Activated CD8-positive, alpha-beta memory T cell treated with anti-CD3 and anti-CD28 coated beads for 24 hours (primary cell): Measurements from ENCODE around the gene ZCWPW1.
A peak's percentile ranks its signal among the peaks of the same experiment; 100 is the strongest.

Experiments used
- DNase-seq: peaks from one replicate; pipeline ENCODE4 v3.0.0-alpha.2; 2020

The ZCWPW1 gene, protein sequence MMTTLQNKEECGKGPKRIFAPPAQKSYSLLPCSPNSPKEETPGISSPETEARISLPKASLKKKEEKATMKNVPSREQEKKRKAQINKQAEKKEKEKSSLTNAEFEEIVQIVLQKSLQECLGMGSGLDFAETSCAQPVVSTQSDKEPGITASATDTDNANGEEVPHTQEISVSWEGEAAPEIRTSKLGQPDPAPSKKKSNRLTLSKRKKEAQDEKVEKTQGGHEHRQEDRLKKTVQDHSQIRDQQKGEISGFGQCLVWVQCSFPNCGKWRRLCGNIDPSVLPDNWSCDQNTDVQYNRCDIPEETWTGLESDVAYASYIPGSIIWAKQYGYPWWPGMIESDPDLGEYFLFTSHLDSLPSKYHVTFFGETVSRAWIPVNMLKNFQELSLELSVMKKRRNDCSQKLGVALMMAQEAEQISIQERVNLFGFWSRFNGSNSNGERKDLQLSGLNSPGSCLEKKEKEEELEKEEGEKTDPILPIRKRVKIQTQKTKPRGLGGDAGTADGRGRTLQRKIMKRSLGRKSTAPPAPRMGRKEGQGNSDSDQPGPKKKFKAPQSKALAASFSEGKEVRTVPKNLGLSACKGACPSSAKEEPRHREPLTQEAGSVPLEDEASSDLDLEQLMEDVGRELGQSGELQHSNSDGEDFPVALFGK

DNA sequence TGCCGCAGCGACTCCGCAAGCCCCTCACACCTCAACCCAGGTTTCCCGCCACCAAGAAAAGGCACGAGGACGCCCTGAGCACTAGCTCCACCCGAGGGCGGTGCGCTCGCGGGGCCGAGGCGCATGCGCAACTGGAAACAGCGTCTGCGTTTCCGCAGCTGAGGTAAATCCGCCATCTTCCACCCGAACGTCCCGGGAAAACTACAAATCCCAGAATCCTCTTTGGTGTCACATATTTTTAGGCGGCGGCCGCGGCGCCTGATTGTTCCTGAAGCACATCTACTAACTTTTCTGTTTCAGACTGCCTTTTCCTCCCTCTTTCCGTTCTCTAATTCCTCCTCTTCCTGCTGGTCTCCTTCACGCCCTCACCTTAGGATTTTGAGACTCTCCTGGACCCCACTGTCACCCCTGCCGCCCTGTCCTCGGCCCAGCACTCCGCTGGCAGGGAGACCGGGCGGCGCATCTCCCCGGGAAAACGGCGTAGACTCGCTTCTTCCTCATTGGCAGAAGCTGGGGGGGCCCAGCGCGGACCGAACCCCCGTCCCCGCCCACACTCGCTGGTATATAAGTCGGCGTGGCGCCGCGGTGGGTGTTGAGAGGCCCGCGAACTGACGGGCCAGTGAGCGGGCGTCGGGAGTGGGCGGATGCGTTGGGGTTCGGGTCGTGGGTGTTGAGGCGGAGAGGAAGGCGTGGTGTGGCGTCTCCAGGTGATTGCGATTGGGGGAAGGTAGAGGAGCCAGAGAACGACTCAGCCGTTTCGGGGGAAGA lies at the start of gene ZCWPW1:
Gene ZCWPW1, minus strand, starts transcription at position 505 of the 768 bp plus-strand sequence. CDS start 8,054 bp downstream, outside the sequence.
- DNase-seq, result peak; percentile 99

DNA sequence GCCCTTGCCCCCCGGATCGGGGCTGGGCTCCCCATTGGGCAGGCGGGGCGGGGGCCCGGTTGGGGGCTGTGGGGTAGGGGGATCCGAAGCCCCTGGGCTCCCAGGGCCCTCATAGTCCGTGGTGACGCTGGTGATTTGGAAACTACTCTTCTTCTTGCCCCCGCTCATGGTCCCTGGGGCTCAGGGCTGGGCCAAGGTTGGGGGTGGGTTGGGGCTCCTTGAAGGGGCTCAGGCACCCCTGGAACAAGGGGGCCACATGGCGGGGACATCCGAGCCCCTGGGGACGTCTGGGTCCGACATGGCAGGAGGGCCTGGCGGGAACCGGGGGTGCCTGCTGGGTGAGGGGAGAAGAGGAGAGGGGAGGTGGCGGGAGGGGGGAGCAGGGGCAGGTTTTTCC lies 49.4 kb upstream of the ZCWPW1 start:
- DNase-seq, result peak; percentile 72

DNA sequence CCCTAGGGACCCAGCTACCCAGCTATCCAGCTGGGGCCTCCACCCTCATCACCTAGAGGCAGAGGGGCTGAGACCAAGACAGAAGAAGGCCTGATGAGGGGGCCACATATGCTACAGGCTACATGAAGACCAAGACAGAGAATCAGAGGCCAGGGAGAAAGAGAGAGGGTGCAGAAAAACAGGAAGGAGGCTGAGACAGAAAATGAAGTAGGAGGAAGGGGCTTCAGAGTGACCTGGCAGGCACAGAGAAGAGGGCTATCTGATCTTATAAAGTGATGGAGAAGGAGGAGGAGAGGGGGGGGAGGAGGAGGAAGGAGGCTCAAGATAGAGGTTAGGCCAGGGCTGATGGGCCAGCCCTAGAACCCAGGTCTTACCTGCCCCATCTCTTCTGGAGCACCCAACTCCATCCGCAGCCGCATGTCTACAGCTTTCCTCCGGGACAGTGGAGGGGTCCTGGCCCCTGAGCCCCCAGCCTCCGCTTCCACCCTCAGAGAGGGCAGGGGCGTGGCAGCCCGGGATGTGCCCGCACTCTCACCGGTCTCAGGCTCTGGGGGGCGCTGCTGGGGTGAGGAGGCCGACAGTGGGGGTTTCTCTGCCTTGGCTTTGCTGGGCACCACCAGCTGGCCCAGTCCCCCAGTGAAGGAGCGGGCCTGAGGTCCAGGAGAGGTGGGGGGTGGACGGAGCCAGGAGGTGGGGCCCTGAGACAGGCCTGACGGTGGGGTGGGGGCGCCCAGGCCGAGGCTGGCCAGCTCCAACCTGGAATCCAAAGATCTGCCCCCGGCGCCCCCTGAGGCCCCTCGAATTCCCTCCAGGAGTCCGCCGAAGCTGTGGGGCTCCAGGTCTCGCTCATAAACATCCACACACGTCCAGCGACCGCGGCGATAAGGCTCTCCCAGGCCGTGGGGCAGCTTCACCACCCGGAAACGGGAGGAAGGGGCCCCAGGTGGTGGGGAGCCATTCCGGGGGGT lies 48.7 kb upstream of the ZCWPW1 start:
- peak; percentile 76 for DNase-seq

DNA sequence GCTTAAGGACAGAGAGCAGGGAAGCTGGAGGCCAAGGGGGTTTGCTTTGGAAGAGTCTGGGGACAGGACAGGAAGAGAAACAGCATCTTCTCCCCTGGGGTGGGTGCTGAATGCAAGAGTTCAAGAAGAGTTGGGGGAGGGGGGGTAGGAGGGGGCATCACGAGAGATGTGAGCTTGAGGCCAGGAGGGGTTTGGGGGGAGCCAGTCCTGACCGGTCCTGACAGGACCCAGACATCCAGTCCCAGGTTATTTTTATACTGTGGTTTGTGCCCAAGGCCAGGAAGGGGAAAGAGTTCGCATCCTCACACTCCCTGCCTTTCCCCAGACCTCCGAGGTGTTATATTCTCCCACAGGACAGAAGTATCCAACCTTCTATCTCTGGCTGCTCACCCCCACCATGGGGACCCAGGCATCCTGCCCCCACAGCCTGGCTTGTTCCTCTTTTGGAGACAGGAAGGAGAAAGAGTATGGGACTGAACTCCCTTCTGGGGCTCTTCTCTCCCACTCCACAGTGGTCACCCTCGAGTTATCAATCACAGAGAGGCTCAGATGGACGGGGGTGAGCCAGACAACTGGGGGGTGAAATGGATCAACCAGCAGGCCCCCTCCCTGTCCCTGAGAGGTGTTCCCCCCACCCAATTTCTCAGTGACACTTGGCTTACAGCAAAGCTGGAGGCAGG lies 47.7 kb upstream of the ZCWPW1 start:
- DNase-seq, result no peak

DNA sequence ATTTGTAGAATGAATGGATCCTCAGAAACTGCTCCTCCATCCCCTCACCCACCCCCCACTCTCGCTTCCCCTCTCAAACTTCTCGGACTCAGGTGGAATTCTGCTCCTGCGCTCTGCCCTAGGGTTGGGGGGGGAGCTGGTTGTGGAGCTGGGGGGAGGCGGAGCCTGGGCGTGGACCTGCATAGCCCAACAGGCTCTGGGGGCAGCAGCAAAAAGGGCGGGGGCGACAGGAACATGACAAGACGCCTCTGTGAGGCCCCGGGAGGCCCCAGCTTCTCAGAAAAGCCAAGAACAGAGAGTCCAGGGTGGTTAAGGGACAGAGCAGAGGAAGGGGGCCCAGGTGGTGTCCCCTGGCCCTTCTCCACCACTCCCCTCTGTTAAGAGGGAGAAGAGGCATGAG lies 47.0 kb upstream of the ZCWPW1 start:
- peak; percentile 70 for DNase-seq

DNA sequence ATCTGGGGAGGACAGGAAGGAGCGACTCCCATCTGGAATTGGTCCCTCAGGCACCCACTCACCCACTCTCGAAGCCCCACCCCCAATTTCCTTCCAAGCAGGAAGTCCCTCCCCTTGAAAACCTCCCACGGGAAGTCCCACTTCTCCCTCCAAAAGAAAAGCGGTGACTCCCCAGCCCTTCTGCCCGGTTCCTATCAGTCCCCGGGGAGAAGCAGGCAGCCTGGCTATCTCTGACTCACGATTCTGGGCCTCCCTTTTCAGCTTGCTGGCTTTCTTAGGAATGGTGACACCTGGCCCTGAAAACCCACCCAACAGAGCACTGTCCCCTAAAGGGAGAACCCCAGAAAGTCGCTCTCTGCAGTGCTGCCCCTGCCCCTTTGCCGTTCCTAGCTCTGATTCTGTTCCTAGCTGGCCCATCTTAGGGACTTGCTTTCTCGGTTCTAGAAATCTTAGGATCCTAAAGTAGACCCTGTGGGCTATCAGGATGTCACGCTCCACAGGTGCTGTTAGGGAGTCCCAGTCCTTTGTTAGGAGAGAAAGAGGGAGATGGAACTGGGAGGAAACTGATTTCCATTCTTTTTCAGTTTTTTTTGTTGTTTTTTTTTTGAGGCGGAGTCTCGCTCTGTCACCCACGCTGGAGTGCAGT lies 44.5 kb upstream of the ZCWPW1 start:
- DNase-seq, result no peak

DNA sequence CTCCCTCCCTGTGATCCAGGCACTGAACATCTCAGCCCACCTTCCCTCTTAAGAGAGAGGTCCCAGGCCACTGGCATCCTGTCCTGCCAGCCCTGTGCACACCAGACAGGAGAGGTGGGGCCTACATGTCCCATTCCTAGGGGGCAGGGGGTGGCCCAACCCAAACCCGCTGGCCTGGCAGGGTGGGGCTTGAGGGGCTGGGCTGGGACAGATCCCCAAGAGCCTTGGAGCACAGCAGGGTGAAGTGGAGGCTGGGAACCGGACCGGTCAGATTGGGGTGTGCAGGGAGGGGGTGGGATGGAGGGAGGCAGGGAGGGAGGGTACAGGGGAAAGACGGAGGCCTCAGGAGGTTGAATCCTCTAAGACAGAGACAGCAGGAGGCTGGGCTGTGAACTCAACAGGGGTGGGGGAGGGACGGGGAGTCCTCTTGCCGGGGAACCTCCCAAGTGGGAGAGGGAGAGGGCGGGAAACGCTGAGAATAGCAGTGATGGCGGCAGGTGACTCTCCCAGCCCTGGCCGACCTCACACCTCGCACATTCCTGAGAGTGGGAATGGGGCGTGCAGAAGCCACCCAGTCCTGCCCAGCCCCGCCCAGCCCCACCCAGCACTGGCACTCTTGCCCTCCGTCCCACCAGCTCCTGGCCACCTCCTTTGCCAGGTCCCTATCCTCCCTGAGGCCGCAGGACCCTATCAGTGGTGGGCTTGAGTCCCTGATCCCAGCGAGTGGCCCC lies 43.8 kb upstream of the ZCWPW1 start:
- no peak for DNase-seq

DNA sequence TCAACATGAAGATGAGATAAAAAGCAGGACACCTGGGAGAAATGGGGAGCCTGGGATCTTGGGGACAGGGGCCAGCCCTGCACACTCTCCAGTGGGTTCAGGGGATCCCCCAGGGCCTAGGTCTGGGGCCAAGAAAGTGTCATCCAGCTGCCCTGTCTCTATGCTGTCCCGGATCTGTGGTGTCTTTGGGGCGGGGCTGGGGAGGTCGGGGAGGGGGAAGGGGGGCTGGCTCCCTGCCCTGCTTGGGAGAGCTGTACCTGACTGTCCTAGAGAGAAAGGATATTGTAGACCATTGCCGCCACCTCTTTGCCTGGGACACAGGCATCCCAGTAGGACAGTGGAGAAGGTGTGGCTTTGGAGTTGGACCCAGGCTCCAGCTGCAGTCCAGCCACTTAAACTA lies 42.5 kb upstream of the ZCWPW1 start:
- no peak for DNase-seq

DNA sequence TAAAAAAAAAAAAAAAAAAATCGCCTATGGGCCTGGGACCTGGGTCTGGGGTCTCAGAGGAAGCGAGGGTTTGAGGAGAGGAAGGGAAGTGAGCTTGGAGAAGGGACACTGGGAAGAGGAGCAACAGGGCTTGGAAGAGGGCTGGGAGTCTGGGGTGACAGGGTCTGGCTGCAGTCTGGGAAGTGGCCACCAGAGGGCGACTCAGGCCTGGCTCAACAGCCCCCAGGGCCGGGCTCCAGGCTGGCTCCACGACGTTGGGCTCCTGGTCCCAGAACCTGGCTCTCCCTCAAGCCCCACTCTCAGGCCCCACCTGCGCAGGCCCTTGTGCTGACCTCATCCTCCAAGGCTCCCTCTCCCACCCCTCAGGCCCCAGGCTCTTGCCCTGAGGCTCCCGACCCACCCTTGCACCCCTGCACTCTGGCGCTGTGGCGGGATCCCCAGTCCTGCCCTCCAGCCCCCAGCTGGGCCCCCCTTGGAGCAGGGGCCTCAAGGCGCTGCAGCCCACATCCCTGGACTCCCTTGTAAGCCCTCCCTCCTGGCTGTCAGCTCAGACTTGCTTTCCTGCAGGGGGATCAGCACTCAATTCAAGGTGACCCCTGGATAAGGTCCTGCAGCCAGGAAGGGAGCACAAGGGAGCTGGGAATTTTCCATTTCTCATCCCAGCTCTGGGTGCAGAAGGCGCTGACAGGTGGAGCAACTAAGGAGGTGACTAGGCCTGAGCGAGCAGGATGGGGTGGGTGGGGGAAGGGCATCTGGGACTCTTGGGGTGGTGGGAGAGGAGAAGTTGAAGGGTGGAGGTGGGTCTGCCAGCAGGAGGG lies 40.9 kb upstream of the ZCWPW1 start:
- DNase-seq, result peak; percentile 96

DNA sequence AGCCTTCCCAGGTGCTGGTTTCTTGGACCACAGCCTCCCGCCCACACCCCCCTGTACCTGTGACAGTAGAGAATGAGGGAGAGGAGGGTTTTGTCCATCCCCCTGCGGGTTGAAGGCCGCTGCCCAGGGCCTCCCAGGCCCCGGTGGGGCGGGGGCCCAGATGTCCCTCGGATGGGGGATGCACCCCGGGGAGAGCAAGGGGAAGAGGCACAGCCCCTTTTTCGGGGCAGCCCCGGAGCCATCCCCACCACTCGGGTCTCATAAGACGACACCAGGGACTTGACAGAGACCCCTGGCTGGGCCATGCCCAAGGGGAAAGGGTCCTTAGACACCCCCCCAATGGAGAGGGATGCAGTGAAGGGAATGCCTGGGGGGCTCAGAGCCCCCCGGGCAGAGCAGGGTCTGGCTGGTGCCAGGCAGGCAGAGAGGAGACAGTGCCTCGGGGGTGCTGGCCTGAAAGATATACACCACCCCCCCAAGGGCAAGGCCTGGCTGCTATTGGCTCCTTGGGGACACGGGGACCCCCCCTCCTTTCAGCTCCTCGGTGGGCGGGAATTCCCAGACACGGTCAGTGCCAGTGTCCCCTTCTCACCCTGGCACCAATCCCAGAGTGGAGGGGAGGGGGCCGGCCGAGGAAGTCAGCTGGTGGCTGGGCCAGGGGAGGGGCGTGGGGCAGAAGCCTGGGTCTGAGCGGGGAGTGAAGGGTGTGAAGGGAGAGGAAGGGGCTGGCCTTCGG lies 39.3 kb upstream of the ZCWPW1 start:
- no peak for DNase-seq

DNA sequence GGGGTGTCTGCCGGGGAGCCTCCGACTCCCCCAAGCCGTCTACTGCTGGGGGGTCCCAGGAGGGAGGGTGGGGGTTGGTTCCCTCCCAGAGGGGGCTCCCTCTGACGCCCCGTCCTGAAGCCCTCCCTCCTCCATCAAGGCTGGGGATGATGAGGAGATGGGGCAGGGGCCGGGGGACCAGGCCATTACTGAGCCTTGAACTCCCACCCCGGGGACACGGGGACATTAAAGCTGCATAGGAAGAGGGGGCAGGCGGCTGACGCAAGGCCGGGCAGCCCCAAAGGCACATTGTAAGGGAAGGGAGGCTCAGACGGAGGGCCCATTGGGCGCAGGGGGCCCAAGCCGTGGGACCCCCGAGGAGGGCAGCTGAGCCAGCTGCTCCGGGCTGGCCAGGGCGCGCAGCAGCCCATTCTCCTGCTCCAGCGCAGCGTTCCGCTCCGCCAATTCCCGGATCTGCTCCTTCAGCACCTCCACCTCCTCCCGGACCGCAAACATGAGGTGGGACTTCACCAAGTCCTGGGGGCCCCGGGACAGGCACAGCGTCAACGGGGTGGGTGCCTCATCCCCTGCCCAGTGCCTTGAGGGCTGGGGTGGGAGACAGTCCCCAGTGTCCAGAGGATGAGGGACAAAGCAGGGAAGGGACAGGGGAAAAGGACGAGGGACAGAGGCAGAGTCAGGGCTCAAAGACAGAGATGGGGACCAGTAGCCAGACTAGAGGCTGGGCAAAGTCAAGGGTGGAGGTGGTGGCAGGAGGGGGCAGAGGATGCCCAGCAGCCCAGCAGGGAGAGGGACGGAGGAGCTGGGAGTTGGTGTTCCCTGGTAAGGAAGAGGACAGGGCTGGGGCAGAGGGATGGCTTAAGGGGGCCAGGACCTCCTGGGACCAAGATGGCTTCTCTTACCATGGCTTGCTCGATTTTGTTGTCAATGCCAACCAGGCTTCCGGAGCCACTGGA lies 38.4 kb upstream of the ZCWPW1 start:
- no peak for DNase-seq

DNA sequence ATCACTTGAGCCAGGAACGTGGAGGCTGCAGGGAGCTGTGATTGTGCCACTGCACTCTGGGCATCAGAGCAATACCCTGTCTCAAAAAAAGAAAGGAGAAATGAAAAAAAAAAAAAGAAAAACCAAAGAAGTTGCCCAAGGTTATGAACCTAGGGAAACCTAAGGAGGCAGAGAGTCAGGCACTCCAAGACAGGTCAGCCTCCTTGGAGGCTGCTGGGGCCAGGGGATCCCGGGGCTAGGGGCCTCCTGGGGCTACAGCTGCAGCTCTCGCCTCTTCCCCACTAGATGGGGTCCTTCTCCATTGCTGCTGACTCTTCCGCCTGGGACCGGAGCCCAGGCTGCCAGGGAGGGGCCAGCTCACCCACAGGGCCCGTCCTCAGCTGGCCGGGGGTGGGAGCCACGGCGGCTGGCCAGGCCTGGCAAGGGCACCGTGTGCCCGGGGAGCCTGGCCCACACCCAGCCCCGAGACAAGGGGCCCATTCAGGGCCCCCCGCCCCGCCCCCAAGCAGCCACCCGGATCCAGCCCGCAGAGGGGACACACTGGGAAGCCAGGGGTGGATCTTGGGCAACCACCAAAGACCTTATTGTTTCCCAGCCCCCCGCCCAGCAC lies 37.3 kb upstream of the ZCWPW1 start:
- no peak for DNase-seq

DNA sequence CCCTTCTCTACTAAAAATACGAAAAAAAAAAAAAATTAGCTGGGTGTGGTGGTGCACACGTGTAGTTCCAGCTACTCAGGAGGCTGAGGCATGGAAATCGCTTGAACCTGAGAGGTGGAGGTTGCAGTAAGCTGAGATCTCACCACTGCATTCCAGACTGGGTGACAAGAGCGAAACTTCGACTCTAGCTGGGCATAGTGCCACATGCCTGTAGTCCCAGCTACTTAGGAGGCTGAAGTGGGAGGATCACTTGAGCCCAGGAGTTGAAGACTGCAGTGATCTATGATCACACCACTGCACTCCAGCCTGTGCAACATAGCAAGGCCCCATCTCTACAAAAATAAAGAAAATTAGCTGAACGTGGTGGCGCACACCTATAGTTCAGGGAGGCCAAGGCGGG lies 36.8 kb upstream of the ZCWPW1 start:
- DNase-seq, result no peak

DNA sequence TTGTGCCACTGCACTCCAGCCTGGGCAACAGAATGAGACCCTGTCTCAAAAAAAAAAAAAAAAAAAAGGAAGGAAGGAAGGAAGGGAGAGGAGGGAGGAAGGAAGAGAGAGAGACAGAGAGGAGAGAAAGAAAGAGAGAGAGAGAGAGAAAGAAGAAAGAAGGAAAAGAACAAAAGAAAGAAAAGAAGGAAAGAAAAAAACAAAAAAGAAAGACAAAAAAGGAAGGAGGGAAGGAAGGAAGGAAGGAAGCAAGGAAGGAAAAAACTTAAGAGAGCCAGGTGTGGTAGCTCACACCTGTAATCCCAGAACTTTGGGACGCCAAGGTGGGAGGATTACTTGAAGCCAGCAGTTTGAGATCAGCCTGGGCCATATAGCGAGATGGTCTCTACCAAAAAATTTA lies 36.3 kb upstream of the ZCWPW1 start:
- no peak for DNase-seq

DNA sequence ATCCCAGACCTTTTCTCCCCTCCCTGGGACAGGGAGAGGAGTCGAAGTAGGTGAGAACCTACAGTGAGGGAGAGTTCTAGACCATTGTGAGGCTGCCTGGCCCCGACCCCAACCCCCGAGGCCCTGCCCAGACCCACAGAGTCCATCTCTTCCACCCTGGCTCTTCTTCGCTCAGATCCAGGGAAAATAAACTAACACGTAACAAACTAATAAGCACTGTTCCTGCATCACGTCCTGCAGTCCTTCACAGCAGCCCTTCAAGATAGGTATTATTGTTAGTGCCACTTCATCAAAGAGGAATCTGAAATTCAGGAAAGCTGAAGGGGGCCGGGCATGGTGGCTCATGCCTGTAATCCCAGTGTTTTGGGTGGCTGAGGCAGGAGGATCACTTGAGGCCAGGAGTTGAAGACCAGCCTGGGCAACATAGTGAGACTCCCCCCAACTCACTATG lies 35.7 kb upstream of the ZCWPW1 start, which contains the start of gene SPACDR:
Gene SPACDR, minus strand, starts transcription at position 51 of the 451 bp plus-strand sequence. CDS start 235 bp downstream, outside the sequence.
- DNase-seq, result no peak

DNA sequence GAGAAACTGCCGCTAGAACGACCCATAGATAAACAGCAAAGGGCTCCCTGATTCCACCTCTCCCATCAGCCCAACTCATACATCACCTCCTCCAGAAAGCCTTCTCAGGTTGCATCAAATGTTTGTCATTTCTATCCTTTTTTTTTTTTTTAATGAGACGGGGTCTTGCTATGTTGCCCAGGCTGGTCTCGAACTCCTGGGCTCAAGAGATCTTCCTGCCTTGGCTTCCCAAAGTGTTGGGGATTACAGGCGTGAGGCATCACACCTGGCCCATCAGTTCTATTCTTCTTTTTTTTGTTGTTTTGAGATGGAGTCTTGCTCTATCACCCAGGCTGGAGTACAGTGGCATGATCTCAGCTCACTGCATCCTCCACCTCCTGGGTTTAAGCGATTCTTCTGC lies 28.5 kb upstream of the ZCWPW1 start:
- DNase-seq, result no peak

DNA sequence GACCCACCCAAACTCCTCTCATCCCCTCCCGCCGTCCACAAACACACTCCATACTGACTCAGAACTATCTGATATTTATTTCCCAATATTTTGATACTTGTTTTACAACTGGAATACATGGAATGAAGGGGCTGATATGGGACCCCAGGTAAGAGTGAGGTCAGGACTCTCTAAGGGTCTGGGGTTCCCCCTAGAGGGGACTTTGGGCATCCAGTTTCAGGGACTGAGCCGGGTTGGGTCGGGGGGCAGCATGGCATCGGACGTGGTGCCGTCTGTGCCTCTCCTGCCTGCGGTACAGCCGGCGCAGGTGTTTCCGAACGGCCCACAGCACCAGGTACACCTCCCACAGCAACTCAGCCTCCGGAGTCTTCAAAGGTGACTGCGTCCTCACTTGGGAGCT lies 28.1 kb upstream of the ZCWPW1 start:
- DNase-seq, result no peak
